AG10803 (cell line): ENCODE data around the gene CDYL.

Experiments
- DNase-seq: peaks from one replicate; pipeline ENCODE4 v3.0.0; 2010; ENCODE audit warnings: low read depth
- H3K4me3 ChIP-seq: 2 replicates; pipeline ENCODE4 v1.5.1; 2011; ENCODE audit warnings: mild to moderate bottlenecking, low read length, control low read depth
- CTCF ChIP-seq: conservative IDR thresholded peaks from 2 replicates; pipeline ENCODE4 v1.5.1; 2011; ENCODE audit warnings: mild to moderate bottlenecking, low read length, control low read depth, inconsistent platforms

The CDYL gene

DNA sequence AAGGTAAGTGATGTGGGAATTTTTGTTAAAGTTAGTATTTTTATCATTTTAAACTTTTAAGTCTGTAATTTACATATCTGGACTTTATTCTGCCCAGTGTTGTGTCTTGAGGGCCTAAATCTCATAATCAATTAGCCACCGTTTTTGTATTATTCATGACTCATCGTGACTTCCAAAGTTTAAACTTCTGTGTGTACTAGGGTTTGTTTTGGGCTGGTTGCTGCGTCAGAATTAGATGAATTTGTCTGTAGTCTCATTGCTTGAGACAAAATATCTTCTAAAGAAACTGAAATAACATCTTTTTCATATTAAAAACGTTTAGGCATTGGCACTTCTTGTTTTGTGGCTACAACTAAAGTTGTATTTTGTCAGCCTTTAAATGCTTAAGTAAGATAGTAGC, 41.3 kb downstream of the CDYL start:
- TF ChIP-seq CTCF: no peak
- H3K4me3 ChIP-seq: no peak overlapping the region
- DNase-seq: peak; percentile 67

DNA sequence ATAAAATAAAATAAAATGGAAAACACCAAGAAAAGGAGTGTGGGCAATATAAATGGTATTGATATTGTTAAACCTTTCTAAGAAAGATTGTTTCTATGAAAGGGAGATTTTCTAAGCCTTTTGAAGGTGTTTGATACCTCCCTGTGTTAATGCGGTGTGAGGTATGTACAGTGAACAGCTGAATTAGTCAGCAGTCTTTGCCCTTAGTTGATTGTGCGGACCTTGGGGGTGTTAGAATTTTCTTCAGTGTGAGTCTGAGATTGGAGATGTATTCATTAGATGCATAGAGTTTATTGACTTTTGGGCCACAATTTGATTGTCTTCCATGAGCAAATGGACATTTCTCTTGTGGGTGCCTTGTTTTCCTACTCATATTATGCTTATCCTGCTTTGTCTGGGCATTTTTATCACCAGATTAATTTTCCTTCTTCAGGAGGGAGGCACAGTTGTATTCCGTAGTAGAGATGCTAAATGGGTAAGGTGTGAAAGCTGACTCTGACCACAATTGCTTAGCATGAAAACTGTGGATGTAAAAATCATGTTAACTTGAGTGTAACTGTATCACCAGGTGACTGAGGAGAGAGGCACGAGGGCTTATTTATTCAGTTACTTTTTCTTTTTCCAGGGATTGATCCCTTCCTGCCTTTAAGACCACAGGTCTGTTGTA, 42.2 kb downstream of the CDYL start:
- no peak for DNase-seq
- no peak overlapping the region for H3K4me3 ChIP-seq
- TF ChIP-seq CTCF: no peak

DNA sequence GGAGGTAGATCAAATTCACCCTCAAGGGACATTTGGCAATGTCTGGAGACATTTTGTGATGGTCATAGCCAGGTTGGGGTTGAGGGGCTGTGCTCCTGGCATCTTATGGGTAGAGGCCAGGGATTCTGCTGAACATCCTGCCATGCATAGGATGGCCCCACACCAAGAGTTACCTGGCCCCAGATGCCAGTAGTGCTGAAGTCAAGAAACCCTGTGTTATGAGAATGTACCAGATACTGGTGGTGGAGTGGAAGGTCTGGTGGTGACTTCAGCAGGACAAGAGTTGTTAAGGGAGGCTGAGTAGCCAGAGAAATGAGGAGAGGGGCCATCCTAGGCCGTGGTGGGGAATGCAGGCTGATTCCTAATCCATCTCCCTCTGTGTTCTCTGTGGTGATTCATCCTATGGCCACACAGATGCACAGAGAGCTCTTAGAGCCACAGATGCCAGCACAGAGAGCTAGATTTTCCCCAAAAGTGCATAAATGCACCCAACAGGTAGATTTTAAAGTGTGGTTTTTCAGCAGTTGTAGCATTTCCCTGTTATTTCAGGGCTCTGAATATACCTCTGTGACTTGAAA, 43.6 kb downstream of the CDYL start:
- no peak for TF ChIP-seq CTCF
- no peak overlapping the region for H3K4me3 ChIP-seq
- peak; percentile 50 for DNase-seq

DNA sequence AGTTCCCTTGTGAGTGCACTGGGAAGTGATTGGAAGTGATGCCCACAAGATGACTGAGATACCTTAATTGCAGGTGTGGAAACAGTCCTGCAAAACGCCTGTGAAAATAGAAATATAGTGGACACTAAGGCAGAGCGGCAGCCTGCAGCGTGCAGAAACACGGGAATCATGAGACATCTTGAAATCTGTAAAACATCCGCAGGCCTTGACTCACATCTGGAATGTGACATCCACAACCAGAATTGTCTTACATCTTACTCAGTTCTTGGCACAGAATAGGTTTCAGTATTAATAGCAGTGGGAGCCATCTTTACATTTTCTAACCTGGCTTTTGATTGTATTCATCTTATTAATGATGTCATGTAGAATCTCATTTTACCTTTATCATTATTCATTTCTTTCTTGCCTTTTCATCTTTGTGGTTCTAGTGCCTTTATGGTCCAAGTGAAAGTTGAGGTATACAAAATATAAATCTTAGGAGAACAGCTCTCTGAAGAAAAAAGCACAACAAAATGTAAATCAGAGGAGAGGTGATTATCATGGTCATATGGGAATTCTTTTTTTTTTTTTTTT, 44.6 kb downstream of the CDYL start:
- H3K4me3 ChIP-seq: no peak overlapping the region
- peak; percentile 89 for DNase-seq
- no peak for TF ChIP-seq CTCF

- no peak for TF ChIP-seq CTCF
- H3K4me3 ChIP-seq: no peak overlapping the region
- no peak for DNase-seq
Measured at GRCh38 chr6:4822476-4822875, 46.3 kb downstream of the CDYL start.

DNA sequence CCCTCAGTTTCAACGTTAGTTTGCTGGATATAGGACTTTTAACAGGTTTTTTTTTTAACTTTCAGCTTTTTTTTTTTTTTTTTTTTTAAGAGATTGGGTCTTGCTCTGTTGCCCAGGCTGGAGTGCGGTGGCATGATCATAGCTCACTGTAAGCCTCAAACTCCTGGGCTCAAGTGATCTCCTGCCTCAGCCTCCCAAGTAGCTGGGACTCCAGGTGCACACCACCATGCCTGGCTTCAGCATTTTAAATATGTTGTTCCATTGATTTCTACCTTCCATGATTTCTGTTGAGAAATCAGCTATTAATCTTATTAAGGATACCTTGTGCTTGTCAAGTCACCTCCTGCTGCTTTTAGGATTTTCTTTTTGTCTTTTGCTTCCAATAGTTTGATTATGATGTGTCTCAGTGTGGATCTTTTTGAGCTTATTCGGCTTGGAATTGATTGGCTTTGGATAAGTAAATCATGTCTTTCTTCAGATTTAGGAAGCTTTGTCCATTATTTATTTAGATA, 52.0 kb downstream of the CDYL start:
- no peak for DNase-seq
- H3K4me3 ChIP-seq: no peak overlapping the region

More for the DNA sequence above, 52.0 kb downstream of the CDYL start:
- no peak for TF ChIP-seq CTCF
